ENCODE results near the gene TXNRD3. TPM values are rescaled to one million over a fixed set of nuclear protein-coding genes. Genes with fewer than 3 reads are reported as not detected.

The TXNRD3 gene
- polyA plus RNA-seq, 2 of the 4 experiments (the other 2 are of a cell fraction) = 4.6 to 5.8 TPM

GRCh38 chr3:126580746-126581145 is 74.2 kb downstream of the TXNRD3 start:
- ChIA-PET POLR2A (no interaction called here), CTCF (no interaction called here)
- H3K4me1 ChIP-seq = no peaks in the 10 kb centered on the region
- no peak for FAIRE-seq
- no peak for DNase-seq (ENCODE audit: low read depth in 1 of 2, low spot score in 1 of 2)
- ATAC-seq = no peak
- H3K4me2 ChIP-seq = no peak overlapping the region
- no peaks in the 10 kb centered on the region for H3K9me3 ChIP-seq
- no peak overlapping the region for H3K4me3 ChIP-seq
- no peak for TF ChIP-seq ATOH8 (CRISPR knock-in tag; IDR thresholded peaks at IDR 0.05; ENCODE audit: low read depth)
- no peak for TF ChIP-seq NR3C1 (IDR thresholded peaks at IDR 0.05)
- TF ChIP-seq SREBF2 (IDR thresholded peaks at IDR 0.05) = no peak
- TF ChIP-seq MAFK (IDR thresholded peaks at IDR 0.05; ENCODE audit: partially characterized antibody) = no peak
- no peak for TF ChIP-seq JUN (IDR thresholded peaks at IDR 0.05)
- no peak for TF ChIP-seq ZC3H11A (IDR thresholded peaks at IDR 0.05)
- TF ChIP-seq ESRRA (IDR thresholded peaks at IDR 0.05; ENCODE audit: borderline replicate concordance, low read length) = no peak
- no peak for TF ChIP-seq RCOR1 (IDR thresholded peaks at IDR 0.05; ENCODE audit: low read depth, low read length)
- no peak for TF ChIP-seq POLR2AphosphoS2 (conservative IDR thresholded peaks at IDR 0.05; ENCODE audit: low read length)
- TF ChIP-seq REST (IDR thresholded peaks at IDR 0.05) = no peak
- TF ChIP-seq ZNF302 (CRISPR knock-in tag; IDR thresholded peaks at IDR 0.05) = no peak
- TF ChIP-seq FOSB (CRISPR knock-in tag; IDR thresholded peaks at IDR 0.05) = no peak
- H3K27ac ChIP-seq = no peak overlapping the region
- 31% methylated on average over 5 of the region's 5 CpGs for WGBS (ENCODE audit: missing lambda C conversion rate)

- Histone ChIP-seq H3K27ac (no peak overlapping the region), H3K4me1 (0 out of 3 replicates have a peak, but pooled peaks cover 4% of the 10 kb centered on the region), H3K4me2 (no peak overlapping the region), H3K4me3 (no peak overlapping the region), H3K9me3 (no peaks in the 10 kb centered on the region)
- ChIA-PET CTCF (no interaction called here), POLR2A (no interaction called here)
- WGBS (ENCODE audit: missing lambda C conversion rate) = 58% methylated on average over 4 of the region's 7 CpGs
- TF ChIP-seq RCOR1 (IDR thresholded peaks at IDR 0.05; ENCODE audit: low read depth, low read length) (no peak), JUNB (IDR thresholded peaks at IDR 0.05) (no peak), EP300 (IDR thresholded peaks at IDR 0.05) (no peak), MYC (IDR thresholded peaks at IDR 0.05; ENCODE audit: borderline replicate concordance, low read length) (no peak), HMGXB4 (CRISPR knock-in tag; IDR thresholded peaks at IDR 0.05; ENCODE audit: borderline replicate concordance) (no peak), CBX2 (IDR thresholded peaks at IDR 0.05; ENCODE audit: borderline replicate concordance, low read depth) (no peak), CBX8 (IDR thresholded peaks at IDR 0.05) (no peak), NR3C1 (IDR thresholded peaks at IDR 0.05) (no peak), HDAC2 (IDR thresholded peaks at IDR 0.05) (no peak), ATOH8 (CRISPR knock-in tag; IDR thresholded peaks at IDR 0.05; ENCODE audit: low read depth) (no peak)
- FAIRE-seq (no peak), DNase-seq (ENCODE audit: low read depth in 1 of 2, low spot score in 1 of 2) (no peak), ATAC-seq (no peak)
These were observed 76.2 kb downstream of the TXNRD3 start for GRCh38 chr3:126578702-126579101.
